M059J (cell line): ENCODE results near the gene MEG3. TPM values are rescaled to one million over a fixed set of nuclear protein-coding genes. Genes with fewer than 3 reads are reported as not detected.
A peak's percentile ranks its signal among the peaks of the same experiment; 100 is the strongest.

Experiments used
- DNase-seq: peaks from one replicate; pipeline ENCODE4 v3.0.0-alpha.2; 2012; ENCODE audit warnings: low read depth
- total RNA-seq: library from RNA; depleted of rRNA; stranded (reverse); fragments of >200 nt; shearing (Covaris generic); gene quantifications from 2 replicates; pipeline ENCODE4 v1.2.3, GENCODE V29; 2014; rRNA removed

Gene MEG3
- 16.3 and 21.9 TPM in 2 replicates for total RNA-seq

DNA sequence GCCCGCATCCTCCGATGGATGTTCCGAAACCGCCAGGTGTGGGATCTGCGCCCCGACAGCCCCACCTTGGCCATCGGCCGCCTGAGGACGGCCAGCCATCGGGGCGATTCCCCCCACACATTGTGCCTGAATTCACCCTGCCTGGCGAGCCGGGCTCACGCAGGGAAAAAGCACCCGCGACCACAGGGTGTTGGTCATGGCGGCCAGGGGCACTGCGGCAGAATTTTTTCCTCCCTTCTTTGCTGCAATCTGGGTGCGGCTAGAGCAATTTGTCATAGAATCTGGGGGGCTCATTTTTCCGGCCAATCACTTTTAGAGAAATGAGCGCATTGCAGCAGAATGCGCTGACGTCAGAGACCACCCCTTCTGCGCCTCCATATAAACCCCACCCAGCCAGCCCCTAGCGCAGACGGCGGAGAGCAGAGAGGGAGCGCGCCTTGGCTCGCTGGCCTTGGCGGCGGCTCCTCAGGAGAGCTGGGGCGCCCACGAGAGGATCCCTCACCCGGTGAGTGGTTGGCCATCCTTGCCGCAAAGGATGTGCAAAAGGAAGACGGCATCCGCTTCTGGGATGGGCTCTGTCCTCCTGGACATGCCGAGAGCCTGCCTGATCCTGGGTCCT is at the start of gene MEG3:
Gene MEG3, plus strand, starts transcription at position 406 of the 619 bp plus-strand sequence.
- DNase-seq, result peak; percentile 58

DNA sequence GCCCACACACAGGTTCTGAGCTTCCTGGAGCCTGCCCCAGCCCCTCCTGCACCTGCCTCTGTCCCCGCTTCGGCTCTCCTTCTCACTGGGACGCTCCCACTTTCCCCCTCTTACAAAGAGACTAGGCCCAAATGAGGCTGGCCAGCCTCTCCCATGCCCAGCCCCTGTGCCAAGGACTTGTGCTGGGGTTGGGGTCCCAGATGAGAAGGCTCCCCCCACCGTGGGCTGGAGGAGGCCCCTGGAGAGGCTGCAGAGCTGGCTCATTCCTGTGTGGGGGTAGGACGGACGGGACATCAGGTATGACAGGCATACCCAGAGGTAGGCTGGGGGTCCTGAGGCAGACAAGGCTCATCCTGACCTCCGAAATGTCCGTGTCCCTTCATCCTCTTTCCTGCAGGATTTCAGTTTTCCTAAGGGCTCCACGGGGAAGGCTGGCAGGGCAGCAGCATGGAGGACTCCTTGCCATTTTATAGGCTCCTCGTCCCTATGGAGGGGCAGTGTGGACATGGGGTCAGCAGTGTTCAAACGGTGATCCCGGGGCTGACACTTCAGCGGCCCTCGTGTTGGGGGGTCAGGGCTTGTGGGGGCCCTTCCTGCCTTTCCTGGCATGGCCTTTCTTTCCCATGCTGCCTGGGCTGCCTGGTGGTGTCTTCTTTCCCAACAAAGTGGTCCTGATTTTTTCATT is 49.1 kb upstream of the MEG3 start:
- DNase-seq, result no peak

DNA sequence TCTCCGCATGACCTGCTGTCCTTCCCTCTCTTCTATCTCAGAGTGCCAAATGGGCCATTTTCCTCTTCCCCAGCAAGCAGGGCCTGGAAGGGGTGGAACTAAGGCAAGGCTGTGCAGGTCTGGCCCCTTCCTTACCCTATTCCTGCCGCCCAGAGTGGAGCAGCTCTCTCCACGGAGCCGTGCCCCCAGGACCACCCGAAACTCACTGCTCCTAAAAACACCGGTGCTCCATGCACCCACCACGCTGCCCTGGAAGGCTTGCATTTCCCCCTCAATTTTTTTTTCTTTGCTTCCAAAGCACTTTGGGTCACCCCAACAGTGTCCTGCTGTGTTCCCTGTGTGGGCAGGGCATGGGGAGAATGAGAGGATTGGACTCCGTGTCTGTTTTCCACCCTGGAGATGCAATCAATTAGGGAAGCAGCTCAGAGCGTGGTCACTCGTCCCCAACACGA is 48.5 kb upstream of the MEG3 start:
- DNase-seq, result no peak

DNA sequence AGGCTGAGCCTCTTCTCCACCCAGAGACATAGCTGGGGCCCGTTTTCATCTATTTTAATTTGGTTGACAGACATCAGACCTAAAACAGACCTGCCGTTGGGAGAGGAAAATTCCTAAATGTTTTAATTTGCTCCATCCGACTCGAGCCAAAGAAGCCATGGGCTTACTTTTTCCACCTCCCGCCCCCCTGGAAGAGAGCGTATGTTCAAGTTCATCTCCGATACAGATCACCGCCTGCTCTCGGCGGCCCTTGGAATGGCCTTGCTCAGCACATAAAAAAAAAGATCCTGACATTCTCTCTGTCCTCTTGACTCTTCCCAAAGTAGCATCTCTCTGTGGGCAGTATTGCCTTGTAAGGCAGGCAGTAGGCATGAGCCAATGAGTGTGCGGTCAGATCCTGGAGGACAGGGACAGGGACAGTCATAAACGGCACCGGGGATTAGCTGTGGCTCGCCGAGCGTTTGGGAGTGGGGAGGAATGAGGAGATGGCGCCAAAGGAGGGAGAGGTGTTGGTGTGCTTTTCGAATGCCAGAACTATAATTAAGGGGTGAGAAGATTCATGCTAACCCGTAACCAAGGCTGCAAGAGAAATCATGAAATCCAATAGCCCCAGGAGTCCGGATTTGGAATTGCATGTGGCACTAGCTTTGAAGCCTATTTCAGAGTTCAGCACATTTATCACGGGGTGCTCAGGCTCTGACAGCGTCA is 47.9 kb upstream of the MEG3 start:
- no peak for DNase-seq

DNA sequence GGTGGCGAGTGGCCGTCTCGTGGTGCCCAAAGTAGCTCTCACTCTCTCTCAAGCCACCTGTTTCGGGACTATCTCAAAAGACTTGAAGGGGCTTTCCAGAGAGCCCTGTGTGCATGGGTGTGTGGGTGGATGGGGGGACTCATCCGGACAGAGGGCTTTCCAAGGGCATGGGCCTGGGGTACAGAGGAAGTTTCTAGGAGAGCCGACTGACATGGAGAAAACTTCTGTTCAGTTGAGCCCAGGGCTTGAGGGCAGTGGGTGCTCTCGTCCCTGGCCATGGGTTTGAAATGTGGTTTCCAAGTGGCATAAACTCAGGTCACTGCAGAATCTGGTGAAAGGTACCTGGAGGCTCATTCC is 47.4 kb upstream of the MEG3 start:
- no peak for DNase-seq

DNA sequence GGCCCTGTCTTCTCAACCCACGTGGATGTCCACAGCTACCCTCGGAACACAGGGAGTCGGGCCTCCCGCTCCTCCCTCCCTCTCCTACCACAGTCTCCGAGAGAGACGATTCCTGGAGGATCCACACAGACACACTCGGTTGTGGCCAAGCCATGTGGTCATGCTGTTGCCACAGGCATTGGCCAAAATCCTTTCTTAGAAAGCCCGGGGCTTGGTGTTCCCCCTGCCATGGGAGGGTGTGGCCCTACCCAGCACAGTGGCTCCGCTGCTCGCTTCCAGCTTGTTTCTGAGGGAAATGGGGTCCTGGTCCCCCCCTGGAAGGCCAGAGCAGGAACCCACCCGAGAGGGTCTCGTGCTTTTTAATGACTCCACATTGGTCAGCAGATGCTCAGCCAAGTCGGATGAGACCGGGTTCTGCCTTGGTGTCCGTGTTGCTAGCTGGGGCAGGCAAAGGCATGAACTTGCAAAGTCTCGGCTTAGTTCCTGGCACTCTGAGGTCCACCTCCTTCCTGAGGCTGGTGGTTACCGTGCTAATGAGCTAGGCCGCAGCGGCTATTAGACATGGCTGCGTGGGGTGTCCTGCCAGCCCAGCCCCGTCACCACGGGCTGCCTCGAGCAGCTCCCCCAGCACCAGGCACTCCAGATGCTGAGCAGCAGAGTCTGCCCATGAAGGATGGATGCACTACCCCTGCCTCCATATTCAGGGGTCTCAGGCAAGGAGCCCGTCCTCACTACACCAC is 46.8 kb upstream of the MEG3 start:
- DNase-seq, result no peak

DNA sequence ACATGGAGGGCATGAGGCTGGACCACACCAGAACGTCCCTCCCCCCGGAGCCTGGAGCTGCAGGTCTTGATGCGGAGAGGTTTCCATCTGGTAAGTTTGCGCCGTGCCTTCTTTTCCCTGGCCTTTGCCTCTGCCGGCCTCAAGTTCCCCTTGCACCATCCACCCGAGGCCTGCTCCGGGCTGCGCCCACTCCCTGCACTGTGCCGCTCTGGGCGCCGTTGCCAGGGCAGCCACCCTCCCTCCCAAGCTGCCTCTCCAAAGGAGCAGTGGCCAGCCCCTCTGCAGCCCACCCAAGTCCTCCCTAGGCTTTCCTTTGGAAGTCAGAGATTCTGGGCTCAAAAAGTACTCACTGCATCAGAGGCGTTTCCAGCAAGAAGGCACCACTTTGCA is 46.2 kb upstream of the MEG3 start:
- no peak for DNase-seq

DNA sequence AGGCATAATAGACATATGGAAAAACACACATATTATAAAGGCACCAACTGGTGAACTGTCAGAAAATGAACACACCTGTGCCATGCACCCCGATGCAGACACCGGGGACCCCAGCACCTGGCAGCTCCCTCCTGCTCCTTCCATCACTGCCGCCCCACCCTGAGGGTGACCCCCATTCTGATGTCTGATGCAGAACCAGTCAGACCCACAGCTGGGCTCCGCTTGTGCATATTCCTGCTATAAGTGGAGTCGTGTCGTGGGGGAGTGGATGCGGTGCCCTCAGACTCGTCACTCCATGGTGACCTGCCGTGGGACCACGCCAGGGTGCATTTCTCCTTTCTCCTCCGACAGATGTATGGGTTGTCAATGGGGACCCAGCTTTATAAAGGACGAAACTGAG is 45.7 kb upstream of the MEG3 start:
- DNase-seq, result no peak

DNA sequence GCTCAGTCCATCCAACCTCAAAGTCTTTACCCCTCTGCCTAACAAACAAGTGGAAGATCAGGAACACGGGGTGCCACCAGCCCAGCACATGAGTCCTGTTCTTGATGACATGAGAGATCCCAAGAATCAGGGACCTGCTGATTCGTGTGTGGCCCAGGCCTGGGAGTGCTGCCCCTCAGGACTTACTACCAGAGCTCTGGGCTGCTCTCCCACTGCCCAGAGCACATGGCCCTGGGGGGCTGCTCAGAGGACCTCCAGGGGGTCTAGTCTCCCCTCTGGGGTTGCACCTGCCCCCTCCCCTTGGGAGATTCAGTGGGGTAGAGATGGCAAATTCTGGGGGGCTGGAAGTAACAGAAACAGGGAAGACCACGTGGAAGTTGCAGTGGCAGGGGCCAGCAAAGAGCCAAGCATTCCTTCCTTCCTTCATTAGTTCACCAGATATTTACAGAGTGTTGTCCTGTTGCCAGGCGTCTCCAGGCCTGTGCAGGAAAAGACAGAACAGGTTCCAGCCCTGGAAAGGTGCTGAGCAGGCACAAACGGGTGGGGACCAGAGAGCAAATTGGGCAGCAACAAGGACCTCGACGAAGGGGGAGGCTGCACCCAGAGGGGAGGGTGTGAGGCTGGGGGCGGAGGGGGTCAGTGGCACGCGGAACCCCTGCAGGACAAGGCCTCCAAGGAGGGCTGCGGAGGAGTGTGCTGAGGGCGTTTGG is 45.1 kb upstream of the MEG3 start:
- no peak for DNase-seq

DNA sequence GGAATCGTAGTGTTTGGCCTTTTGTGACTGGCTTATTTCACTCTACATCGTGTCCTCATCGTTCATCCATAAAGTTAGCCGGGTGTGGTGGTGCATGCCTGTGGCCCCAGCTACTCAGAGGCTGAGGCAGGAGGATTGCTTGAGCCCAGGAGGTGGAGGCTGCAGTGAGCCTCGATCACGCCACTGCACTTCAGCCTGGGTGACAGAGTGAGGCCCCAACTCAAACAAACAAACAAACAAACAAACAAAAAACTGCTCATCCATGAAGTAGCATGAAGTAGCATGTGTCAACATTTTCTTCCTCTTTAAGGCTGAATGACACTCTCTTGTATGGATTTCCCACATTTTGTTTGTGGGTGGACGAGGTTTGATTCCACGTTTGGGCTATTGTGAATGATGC is 44.0 kb upstream of the MEG3 start:
- no peak for DNase-seq

DNA sequence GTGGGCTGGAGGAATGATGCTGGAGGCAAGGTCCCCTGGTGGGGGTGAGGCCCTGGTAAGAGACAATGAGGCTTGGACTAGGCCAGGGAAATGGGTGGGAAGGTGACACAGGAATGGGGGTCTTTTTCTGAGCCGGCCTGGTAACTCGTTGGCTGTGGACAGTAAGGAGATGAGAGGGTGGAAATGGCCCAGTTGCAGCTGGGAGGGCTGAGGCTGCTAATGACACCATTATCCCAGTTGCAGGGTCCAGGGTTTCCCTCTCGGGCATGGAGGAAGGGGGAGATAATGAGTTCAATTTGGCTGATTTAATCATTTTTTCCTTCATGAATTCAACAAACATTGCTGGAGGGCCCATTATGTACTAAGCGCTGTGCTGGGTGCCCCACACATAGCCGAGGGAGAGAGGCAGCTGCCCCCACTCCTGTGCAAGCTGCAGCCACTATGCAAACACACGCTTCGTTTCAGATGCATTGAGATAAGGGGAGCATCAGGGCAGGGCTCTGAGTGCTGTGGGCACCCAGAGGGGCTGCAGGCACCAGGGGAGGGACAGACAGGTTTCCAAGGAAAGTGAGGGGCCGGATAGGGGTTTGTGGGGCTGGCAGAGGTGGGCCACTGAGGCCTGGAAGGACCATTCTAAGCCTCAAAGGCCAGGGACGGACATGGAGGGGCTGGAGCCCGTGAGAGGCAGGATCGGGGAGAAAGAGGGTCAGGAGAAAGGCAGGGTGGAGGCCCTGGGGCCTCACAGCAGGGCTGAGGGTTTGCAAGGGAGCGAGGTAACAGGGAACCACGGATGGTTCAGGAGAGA is 43.2 kb upstream of the MEG3 start:
- no peak for DNase-seq

DNA sequence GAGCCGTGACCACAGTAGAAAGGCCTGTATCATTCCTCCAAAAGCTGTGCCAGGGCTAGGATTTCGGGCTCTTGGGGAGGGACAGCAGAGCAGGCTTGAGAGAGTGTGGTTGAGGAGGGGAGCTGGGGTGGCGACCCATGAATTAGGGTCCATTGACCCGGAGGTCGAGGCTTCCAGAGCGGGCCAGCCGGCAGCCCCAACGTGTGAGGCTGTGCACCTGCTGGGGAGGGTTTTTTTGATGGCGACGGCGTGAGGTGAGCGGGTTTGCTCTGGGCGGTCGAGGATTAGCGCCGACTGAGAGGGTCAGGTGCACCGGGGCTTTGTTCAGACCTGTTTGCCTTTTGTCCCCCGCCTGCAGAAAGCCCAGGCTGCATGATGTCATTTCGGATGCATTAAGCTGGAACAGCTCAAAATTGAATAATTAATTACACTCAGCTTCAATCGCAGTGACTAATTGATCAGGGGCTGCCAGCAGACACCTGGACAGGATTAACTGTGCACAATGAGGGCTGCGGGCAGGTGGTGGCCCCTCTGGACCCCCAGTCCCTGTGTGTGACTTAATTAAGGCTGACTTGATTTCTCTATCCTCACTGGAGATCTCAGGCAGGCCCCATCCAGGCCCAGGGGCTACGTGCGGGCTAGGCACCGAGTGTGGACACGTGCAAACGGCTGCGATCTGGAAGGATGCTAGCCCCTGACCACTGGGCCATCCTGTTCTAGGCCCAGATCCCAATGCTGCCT is 42.1 kb upstream of the MEG3 start:
- DNase-seq, result no peak

DNA sequence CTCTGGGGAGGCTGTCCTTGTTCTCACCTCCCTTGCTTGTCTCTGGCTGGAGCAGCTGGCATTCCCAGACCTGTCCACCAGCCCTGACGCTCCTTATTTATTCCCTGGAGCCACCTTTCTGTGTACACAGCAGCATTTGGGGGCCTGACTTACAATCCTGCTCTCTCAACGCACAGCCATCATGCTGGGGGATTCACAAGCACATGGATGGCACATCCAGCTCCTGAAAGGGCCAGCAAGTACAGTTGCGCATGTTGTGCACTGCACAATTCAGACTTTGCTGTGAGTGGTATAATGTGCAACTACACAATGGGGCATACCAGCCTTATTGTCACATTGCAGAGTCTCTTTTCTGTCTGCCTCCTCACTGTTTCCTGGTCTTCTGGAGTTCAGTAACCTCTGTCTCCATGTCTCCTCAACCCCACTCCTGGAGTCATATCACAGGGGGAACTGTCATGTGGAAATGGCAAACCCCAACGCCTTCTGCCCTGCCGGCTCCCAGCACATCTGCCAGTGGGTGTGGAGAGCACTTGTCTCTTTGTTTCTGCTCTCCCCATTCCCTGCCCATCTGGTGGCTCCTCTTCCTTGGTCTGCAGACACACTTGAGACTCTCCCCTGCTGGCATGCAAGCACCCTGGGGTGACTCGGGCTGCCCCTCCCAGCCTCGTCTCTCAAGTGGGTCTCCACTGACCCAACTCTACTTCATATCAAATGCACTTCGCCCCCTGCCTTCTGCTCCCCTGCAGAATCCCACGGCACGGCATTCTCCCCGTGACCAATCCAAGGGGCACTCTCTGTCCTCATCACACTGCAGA is 41.2 kb upstream of the MEG3 start:
- no peak for DNase-seq

DNA sequence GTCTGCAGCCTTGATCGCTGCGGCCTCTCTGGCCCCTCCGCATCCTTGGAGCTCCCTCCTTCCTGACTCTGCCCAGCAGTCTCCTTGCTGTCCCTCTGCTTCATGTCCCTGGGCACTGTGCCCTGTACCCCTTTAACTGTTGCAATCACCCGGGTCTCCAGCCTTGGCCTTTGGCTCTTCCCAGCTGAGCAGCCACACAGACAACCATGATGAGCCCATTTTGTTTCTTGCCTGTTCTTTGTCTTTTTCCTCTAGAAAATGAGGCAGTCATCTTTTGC is 40.6 kb upstream of the MEG3 start:
- DNase-seq, result no peak

DNA sequence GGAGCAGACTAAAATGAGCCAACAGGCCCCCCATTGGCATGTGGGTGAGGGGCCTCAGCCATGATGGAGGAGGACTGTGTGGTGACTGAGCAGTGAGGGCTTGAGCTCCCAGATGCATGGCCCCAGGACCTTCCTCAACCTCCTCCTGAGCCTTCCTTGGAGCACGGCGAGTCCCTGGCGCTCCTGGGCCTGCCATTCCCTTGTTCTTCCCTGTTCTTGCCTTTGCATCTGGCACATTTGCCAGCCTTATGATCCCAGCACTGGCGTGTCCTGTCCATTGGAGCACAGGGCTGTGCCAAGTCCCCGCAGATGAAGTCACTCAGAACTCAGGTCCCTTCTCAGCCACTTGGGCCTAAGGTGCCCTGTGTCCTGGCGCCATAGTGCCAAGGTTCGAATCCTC is 40.3 kb upstream of the MEG3 start:
- DNase-seq, result no peak

DNA sequence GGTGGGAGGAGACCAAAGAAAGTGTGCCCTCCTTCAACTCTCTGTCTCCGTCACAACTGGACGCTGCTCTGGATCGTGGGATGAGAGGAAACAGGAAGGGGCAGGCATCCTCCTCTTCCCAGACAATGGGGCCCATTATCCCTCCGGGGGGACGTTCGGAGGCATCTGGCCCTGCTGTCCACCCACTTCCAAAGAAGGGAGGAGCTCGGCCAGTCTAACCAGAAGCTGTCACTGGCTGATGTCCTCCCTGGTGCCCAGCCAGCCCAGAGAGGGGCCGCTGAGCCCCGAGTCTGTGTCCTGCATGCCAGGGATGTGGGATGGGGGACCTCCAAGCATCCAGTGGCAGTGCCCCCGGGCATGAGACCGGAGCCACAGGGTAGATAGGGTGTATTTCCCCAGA is 39.8 kb upstream of the MEG3 start:
- no peak for DNase-seq

DNA sequence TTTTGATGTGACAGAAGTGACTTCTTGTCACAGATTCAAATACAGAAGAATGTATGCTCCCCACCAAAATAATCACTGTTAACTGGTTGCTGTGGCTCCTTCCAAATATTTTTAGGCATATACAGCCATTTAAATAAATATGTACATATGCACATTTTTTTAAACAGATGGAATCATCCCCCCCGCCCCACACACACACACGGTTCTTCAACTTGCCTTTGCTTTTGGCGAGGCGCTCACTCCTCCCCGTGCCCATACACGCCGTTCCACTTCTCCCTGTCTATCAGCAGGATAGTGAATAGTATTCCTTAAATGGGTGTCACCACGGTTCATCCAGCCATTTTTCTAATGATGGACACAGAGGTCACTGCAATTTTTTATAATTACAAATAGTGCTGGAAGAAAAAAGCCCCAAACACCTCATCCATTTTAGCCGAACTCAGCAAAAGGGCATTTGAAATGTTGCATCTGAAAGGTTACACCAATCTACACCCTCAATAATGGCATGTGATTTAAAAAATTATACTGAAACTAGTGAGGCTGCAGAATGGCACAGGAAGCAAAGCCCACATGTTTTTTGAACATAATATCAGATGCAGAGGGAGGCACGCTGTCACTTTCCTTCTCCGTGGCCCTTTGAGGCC is 39.2 kb upstream of the MEG3 start:
- no peak for DNase-seq

DNA sequence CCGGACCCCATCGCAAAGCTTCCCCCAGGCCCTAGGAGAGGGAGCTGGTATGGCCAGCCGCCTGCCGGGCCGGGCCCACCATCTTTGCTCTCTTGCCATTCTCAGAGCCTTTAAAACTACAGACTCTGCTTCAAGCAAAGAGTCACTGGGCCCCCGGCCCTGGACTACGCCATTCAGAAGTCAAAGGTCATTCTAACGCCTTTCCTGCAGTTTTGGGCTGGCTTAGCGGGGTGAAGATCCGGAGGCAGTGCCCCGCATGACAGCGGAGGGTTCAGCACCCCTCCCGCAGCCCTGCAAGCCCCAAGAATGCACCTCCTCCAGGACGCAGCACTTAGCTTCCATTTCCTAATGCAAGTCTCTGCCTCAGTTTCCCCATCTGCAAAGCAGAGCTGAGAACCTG is 38.3 kb upstream of the MEG3 start:
- DNase-seq, result no peak

DNA sequence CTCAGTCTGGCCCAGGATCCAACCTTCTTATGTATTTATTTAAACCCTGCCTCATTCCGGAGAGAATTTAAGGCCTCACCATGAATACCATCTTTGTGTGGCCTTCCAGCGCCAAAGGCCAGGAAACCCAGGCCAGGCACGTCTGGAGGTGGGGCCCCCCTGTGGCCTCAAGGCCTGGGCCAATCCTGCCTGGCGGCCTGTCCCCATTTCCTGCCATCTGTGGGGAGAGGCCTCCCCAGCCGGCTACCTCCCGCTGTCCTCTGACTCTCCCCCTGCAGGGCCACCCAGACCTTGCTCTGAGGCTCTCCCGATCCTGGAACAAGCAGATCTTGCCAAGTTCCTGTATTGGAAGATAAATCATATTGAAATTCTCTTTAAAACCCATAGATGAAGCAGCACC is 37.4 kb upstream of the MEG3 start:
- no peak for DNase-seq
